ENCODE data around the gene ZNRF2.
A peak's percentile ranks its signal among the peaks of the same experiment; 100 is the strongest.
"Not testable (repeated sequence)": the region's sequence is repeated elsewhere in the genome, so short reads cannot be mapped to it uniquely, and the experiment has no call there.

The ZNRF2 gene

DNA sequence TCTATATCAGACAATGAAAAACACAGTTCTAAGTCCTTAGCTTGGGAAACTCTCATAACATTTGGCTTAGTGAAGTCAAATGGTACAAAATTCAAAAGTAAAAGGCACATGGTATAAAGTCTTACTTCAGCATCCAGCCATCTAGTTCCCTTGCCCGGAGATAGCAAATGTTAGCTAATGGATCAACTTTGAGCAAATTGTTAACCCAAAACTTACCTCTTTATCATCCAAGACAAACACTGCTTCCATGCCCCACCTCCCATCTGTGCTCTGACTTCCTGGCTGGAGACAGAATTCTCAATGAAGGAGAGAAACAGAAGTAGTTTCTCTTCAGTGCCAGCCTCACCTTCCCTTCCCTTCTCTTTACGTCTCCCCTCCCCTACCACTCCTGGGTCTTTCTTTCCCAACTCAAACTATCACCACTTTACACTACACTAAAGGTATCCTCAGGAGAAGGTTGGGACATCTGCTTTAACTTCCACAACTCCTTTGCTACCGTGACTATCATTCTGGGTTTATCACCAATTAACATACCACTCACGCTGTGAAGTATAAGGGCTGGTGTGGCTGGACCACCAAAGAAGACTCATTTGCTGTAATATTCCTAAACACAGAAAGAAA is 21.2 kb upstream of the ZNRF2 start:
- DNase-seq (ENCODE audit: low read depth) = no peak

DNA sequence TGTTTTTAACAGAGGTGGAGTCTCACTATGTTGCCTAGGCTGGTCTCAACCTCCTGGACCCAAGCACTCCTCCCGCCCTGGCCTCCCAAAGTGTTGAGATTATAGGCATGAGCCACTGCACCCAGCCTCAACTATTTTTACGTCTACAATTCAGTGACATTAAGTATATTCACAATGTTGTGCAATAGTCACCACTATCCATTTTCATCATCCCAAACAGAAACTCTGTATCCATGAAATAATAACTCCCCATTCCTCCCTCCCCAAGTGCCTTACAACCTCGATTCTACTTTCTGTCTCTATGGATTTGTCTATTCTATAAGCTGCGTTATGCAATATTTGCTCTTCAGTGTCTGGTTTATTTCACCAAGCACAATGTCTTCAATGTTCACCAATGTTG is 20.3 kb upstream of the ZNRF2 start:
- DNase-seq (ENCODE audit: low read depth) = no peak

DNA sequence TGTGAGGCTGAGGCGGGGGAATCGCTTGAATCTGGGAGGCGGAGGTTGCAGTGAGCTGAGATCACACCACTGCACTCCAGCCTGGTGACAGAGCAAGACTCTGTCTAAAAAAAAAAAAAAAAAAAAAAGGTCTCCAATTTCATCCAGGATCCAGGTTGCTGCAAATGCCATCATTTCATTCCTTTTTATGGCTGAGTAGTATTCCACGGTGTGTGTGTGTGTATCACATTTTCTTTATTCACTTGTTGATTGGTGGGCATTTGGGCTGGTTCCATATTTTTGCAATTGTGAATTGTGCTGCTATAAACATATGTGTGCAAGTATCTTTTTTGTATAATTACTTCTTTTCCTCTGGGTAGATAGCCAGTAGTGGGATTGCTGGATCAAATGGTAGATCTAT is 19.2 kb upstream of the ZNRF2 start:
- DNase-seq (ENCODE audit: low read depth) = not testable (repeated sequence)

DNA sequence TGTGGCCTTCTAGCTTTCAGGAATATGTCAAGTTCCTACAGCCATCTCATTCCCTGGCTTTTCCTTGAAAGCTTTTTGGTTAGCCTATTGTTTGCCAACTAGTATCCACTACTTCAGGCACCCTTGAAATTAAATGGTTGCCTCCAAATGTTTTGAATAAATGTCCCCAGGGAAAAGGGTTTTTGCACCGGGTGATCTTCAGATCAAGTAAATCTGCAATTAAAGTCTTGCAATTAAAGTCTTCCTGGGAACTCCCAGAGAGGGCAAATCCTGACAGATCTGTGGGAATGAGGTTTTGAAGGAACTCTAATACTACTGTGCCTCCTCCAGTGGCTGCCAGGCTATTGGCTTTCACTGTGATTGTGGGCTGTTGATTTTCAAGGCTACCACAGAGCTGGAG is 17.7 kb upstream of the ZNRF2 start:
- DNase-seq (ENCODE audit: low read depth) = no peak

DNA sequence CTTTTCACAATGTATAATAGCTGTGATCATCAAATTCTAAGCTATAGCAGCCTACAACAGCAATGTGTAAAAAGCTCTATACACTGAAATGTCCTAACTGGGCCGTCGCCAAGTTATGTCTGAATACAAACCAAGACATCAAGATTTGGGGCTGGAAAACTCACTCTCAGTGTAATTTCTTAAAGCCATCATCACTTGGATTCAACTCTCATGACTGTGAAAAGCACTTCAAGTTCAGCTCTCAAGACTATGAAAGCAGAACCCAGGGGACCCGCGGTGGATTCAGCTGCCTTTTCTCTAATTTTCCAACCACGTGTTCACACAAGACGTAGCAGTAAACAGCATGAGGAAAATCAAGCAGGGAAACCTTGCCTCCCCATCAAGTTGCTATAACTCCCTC is 15.8 kb upstream of the ZNRF2 start:
- DNase-seq (ENCODE audit: low read depth) = no peak

DNA sequence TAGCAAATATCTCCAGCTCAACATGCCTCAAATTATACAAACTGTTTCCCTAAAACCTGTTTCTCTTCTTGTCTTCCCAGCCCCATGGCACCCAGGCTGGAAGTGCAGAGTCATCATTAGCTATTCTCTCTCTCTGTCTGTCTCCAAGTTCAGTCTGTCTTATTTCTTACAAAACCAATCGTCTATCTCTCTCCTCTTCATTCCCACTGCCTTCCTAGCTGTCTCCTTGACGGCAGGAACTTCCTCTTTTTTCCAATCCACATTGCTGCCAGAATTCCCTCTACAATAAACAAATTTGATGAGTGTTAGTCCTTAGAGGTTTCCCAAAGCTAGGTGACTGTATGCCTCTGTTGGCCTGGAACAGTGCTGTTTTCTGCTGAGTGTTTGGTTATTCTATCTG is 14.9 kb upstream of the ZNRF2 start:
- no peak for DNase-seq (ENCODE audit: low read depth)

DNA sequence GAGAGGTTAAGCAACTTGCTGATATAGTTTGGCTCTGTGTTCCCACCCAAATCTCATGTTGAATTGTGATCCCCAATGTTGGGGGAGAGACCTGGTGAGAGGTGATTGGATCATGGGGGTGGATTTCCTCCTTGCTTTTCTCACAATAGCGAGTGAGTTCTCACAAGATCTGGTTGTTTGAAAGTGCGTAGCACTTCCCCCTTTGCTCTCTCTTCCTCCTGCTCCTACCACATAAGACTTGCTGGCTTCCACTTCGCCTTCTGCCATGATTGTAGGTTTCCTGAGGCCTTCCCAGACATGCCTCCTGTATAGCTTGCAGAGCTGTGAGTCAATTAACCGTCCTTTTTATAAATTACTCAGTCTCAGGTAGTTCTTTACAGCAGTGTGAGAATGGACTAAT is 13.5 kb upstream of the ZNRF2 start:
- DNase-seq (ENCODE audit: low read depth) = no peak

DNA sequence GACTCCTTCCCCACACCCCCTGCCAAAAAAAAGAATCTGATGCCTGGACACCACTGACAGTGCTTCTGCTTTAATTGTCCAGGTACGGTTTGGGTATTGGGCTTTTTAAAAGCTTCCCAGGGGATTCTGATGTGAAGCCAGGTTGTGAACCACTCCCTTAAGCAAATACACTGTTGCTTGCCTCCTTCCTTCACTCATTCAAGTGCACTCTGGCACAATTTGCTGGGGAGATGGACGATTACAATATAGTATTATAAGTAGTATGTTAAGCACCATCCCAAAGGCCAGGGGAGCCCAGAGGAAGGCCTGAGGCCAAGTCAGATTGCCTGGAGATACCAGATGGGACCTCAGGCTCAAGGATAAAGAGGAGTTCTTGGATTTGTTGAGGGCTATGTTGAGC is 12.3 kb upstream of the ZNRF2 start:
- no peak for DNase-seq (ENCODE audit: low read depth)

DNA sequence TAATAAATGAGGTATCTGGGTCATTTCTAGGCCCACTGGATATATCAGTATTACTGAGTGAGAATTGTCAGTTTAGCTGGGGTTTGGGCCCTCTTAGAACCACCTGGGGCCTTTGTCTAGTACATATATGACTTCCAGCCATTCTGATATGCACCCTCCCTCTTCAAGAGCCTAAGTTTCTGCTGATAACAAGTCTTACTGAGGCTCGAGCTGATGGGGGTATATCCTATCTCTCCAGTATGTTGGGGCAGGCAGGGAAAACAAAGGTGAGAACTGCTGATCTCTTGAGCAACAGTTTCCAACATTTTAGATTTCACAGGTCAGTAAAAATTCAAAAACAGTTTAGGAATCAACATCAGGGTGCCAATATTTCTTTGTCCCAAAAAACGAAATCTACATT is 10.8 kb upstream of the ZNRF2 start:
- DNase-seq (ENCODE audit: low read depth) = no peak

DNA sequence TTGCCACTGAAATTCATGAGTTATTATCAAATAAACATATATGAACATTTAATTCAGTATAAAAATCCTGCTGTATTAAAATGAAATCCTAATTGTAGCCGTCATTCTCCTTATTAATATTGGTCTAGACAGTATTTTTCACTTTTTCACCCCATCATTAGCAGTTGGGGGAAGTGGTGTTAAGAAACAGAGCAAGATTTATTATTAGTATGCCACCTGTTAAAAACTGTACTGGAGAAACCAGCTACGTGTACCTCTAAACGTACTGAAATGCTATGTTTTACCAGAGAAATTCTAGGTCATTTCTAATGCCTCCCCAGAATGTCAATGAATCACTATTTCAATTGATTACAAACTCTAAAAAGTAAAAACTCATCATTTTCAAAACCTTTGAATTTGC is 9.8 kb upstream of the ZNRF2 start:
- DNase-seq (ENCODE audit: low read depth) = no peak

DNA sequence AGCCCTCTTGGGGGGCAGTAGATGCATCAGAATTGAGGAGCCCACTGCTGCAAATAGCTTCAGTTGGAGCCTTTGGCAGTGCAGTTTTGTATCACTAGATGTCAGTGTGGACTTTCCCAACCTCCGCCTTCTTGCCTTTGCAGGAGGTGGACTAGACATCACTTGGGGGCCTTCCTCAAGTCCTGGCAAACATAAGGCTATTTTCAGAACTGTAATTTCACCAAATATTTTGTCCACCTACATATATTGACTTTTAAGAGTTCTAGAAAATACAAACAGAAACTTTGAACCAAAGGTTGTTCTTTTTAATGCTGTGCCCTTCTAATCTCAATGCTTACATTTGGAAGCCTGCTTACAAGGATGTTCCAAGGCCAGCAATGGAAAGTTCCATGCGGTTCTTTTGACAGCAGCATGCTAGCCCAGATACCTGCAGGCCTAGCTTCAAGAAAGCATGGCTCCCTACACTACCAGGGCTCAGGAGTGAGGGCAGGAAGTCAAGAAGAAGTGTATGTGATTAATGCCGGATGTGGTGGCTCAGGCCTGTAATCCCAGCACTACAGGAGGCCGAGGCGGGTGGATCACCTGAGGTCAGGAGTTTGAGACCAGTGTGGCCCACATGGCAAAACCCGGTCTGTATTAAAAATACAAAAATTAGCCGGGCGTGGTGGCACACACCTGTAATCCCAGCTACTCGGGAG is 8.0 kb upstream of the ZNRF2 start:
- peak; percentile 23 for DNase-seq (ENCODE audit: low read depth)

DNA sequence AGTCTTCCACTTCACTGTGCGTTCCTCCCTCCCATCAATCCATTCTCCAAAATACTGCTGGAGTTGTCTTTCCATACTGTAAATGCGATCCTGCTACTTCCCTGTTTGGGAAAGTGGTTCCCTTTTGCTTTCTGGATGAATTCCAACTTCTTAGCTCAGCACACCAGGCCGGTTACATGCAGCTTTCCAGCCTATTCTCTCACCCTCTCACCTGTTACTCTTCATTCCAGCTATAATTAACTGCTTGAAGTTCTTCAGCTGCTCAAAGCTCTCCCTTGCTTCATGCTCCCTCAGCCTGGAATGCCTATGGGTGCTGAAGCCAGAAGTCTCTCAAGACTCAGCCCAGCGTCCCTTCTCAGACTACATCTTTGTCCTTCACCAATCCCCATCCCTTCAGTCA is 6.0 kb upstream of the ZNRF2 start:
- DNase-seq (ENCODE audit: low read depth) = no peak

DNA sequence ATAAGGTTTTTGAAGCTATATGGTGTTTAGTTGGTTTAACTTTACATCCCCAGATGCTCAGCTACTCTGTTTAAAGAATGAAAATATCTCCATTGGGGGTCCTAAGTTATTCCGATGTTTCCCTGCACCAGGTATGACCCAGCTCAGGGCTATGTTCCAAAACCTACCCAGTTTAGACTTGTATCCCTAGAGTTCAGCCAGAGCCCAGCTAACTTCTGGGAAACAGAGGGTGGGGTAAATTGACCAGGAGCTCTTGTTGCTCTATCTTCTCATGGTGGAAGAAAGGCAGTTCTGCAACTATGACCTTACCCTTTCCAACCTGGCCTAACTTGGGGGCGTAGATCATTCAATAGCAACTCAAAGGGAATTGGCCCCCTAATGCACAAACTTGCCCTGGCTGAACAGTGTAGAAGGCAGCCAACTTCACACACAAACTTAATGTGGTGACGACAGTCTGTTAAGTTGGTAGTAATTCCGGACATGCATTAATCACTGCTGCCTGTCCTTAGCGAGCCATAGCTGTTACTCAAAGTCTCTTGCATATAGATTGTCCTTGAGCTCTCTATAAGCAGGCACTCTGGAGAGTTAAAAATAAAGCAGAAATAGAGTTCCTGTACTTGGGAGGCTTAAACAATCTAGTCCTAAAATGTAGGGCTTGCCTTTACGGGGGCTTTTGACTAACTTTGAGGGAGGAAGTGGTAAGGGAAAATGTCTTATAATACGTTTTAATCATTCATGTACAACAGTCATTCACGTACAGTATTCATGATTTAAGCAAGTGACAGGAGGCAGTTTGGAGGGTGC is 5.3 kb upstream of the ZNRF2 start:
- DNase-seq (ENCODE audit: low read depth) = no peak

DNA sequence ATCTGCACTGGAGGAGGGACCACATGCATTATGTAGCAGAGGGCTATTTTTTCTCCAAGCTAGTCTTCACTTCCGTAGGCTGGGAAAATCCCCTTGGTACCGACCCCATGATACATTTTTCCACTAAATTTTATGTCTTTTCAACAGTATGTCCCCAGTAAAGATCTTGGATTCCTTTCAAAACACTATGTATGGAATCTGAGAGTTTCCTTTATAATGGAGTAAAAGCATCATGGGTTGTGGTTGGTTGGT is 4.8 kb upstream of the ZNRF2 start:
- DNase-seq (ENCODE audit: low read depth) = no peak

DNA sequence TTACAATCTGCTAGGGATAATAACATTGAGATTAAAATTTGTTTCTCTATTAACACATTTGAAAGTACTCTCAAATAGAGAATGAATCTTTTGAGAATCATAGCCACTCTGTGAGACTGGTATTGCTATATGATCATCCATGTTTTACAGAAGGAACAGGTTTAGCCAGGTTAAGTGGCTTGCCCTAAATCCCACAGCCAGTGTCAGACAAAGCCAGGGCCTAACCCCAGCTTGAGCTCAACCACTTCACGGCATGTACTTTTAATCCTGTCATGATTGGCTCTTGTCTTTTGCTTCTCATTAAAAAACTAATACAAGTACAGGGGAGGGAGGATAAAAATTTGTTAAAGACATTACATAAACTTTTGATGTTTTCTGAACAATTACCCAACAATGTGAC is 3.8 kb upstream of the ZNRF2 start:
- DNase-seq (ENCODE audit: low read depth) = no peak

DNA sequence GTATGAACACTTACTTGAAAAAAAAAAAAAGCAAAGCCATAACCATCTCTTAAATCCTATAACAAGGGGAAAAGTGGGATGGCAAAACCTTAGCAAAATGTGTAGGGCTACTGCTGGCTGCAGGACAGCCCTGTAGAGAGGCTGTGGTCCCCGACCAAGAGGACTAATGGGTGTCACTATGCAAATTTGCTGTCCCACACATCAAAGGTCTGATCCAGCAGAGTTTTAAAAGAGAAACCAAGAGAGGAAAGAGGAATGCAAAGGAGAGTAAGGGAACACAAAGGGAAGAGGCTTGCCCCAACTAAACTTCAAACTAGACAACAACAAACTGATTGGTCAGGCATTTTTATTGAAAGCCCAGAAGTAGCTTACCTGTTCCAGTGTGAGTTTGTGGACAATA is 3.1 kb upstream of the ZNRF2 start:
- no peak for DNase-seq (ENCODE audit: low read depth)

DNA sequence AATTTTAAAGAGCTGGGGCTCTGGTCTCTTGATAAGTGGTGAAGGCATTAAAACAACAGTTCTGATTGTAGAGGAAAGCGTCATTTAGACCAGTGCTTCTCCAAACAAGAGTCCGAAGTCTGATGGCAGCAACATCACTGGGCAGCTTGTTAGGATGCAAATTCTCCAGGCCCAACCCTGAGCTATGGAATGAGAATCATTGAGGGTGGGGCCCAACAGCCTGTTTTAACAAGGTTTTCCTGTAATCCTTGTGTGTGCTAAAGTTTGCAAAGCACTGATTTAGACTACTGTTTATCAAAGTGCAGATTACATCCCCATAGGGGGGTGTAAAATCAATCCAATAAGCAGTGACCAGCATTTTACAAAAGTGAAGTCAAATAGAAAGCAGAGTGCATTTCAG is 2.6 kb upstream of the ZNRF2 start:
- no peak for DNase-seq (ENCODE audit: low read depth)

DNA sequence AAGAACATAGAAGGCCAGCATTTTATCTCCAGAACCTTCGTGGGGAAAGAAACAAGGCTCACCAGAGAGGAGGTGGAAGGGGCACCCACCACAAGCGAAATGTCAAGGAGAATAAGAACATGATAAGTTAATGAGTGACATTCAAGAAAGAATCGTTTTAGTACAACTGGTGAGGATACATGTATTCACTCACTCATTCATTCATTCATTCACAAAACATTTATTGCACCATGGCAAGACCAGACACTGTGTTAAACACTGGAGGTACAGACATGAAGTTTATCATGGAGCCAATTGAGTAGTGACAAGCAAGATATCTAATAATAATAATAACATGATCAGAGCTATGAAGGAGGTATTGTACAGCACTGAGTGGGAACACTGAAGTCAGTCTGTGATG is 1.7 kb upstream of the ZNRF2 start:
- DNase-seq (ENCODE audit: low read depth) = no peak

DNA sequence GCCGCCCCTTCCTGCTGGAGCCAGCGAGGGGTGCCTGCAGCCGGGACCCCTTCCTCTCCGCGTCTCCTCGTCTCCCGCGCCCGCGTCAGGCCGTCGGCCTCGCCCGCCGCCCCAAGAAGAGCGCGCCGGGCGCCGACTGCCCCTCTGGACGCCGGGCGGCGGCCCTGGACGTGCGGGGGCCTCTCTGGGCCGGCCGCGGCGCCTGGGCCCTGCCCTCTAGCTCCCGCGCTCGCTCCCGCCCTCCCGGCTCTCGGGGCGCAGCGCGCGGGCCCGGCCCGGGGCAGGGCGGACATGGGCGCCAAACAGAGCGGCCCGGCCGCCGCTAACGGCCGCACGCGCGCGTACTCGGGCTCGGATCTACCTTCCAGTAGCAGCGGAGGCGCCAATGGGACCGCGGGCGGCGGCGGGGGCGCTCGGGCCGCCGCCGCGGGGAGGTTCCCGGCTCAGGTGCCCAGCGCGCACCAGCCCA is 704 bp downstream of the ZNRF2 start:
- DNase-seq (ENCODE audit: low read depth) = peak; percentile 21

DNA sequence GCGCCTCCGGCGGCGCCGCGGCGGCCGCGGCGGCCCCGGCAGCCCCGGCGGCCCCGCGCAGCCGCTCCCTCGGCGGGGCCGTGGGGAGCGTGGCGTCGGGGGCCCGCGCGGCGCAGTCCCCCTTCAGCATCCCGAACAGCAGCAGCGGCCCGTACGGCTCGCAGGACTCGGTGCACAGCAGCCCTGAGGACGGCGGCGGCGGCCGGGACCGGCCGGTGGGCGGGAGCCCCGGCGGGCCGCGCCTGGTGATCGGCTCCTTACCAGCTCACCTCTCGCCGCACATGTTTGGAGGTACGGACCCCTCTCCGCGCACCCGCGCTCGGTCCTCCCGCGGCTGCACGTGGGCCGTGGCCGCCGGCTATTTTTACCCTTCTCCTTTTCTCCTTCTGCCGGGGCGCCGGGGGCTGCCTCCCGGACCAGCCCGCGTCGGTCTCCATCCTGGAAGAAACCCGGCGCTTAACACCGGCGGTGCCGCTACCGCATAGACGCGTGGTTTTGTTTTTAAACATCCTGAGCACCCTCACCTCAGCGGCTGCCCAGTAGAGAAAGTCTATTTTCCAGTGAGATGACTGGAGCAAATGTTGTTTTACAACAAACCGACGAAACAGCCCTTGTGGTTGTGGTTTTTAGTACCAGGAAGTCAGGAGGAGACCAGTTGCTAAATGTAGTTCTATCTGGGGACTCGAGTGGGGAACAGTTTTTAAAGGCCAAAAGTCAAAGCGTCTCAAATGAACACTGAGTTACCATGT is 1.3 kb downstream of the ZNRF2 start:
- DNase-seq (ENCODE audit: low read depth) = peak; percentile 40

DNA sequence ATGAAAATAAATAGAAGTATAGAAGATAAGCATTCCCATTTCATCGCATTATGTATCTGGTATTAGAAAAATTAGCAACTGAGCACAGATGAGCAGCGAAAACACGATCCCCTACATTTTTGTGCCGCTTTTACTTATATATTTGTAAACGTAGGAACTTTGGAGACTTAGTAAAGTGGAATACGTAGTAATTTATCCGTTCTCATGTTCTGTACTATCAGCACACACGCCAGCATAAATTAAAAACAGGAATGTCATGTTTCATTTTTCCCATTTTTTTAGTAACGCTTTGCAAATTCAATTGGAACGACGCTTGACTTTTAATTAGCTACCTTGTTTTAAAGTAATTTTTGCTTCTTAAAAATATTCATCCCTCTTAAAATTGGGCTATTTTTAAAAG is 2.4 kb downstream of the ZNRF2 start:
- DNase-seq (ENCODE audit: low read depth) = no peak

DNA sequence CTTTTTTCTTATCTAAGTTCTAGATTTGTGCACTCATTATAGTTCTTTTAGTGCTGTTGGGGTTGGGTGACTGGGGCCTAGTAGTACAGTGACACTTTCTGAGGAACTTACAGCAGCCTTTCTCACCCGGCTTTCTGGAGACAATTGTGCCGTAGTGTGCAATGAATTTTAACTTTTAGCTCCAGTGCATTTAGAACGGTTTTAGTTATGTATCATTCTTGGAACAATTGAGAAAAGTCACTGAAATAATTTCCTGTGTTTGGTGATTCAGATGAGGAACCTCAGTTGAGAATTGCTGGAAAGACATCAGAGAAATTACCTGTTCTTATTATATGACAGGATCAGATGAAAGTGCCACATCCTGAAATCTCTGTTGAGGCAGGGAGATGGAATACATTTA is 3.2 kb downstream of the ZNRF2 start:
- not testable (repeated sequence) for DNase-seq (ENCODE audit: low read depth)

DNA sequence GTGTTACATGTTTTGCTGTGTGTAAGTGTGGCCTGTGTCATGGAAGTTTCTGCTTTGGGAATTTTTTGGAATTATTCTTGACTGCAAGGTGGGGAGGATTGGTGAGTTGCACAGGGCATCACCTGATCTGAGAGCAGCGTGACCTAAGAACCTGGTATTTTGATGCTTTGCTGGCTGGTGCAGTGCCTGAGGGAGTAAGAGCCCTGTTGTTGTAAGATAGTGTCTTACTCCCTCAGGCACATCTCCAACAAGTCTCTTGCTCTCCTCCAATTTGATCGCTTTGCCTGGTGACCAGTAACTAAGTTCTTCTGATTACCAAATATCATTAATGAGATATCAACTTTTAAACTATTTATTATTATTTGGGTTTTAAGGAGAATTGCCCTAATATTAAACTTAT is 5.2 kb downstream of the ZNRF2 start:
- not testable (repeated sequence) for DNase-seq (ENCODE audit: low read depth)

Data from T-helper 22 cell (primary cell).